ENCODE data around the gene RPTN.

RPTN gene

GRCh38 chr1:152159144-152159543, at the start of gene RPTN:
RPTN (minus strand) TSS chr1:152159228; CDS start chr1:152157889, 1,339 bp downstream.
- no peak for DNase-seq (ENCODE audit: low read depth)

- no peak for DNase-seq (ENCODE audit: low read depth)
Observed at GRCh38 chr1:152198982-152199381, 40.0 kb upstream of the RPTN start.

- DNase-seq (ENCODE audit: low read depth) = no peak
Observed at GRCh38 chr1:152197361-152197941, 38.4 kb upstream of the RPTN start.

GRCh38 chr1:152191711-152192110, 32.7 kb upstream of the RPTN start:
- DNase-seq (ENCODE audit: low read depth) = no peak

GRCh38 chr1:152191260-152191659, 32.2 kb upstream of the RPTN start:
- DNase-seq (ENCODE audit: low read depth) = no peak

GRCh38 chr1:152190589-152190988, 31.6 kb upstream of the RPTN start:
- no peak for DNase-seq (ENCODE audit: low read depth)

- peak; percentile 27 for DNase-seq (ENCODE audit: low read depth)
Observed at GRCh38 chr1:152189657-152190442, 30.8 kb upstream of the RPTN start.

- peak; percentile 27 for DNase-seq (ENCODE audit: low read depth)
Observed at GRCh38 chr1:152188673-152189591, 29.9 kb upstream of the RPTN start.

GRCh38 chr1:152186556-152187285, 27.7 kb upstream of the RPTN start:
- no peak for DNase-seq (ENCODE audit: low read depth)

- DNase-seq (ENCODE audit: low read depth) = peak; percentile 40
Observed at GRCh38 chr1:152185544-152186391, 26.7 kb upstream of the RPTN start.

- no peak for DNase-seq (ENCODE audit: low read depth)
Observed at GRCh38 chr1:152182944-152183361, 23.9 kb upstream of the RPTN start.

- no peak for DNase-seq (ENCODE audit: low read depth)
Observed at GRCh38 chr1:152182431-152182830, 23.4 kb upstream of the RPTN start.

GRCh38 chr1:152179566-152179965, 20.5 kb upstream of the RPTN start:
- DNase-seq (ENCODE audit: low read depth) = no peak

GRCh38 chr1:152170287-152170905, 11.4 kb upstream of the RPTN start:
- no peak for DNase-seq (ENCODE audit: low read depth)

- DNase-seq (ENCODE audit: low read depth) = no peak
Observed at GRCh38 chr1:152169366-152170025, 10.5 kb upstream of the RPTN start.

- no peak for DNase-seq (ENCODE audit: low read depth)
Observed at GRCh38 chr1:152168535-152168868, 9.5 kb upstream of the RPTN start.

GRCh38 chr1:152167835-152168534, 9.0 kb upstream of the RPTN start:
- no peak for DNase-seq (ENCODE audit: low read depth)

GRCh38 chr1:152166966-152167365, 7.9 kb upstream of the RPTN start:
- no peak for DNase-seq (ENCODE audit: low read depth)

GRCh38 chr1:152165286-152166077, 6.5 kb upstream of the RPTN start:
- DNase-seq (ENCODE audit: low read depth) = no peak
